H1 (cell line): ENCODE data around the gene TNFRSF14. TPM values are rescaled to one million over a fixed set of nuclear protein-coding genes. Genes with fewer than 3 reads are reported as not detected.

Experiments used
- BACH1 ChIP-seq: IDR thresholded peaks from 2 replicates; pipeline ENCODE4 v1.6.1; 2012; ENCODE audit warnings: low read length, improper control_type of control experiment
- CHD2 ChIP-seq: IDR thresholded peaks from 2 replicates; pipeline ENCODE4 v1.6.1; 2012; ENCODE audit warnings: low read length, improper control_type of control experiment
- CREB1 ChIP-seq: IDR thresholded peaks from 2 replicates; pipeline ENCODE4 v1.6.1; 2012; ENCODE audit warnings: inconsistent platforms
- EZH2 ChIP-seq: fragments of 200-600 bp; sonication (generic); IDR thresholded peaks from 2 replicates; pipeline ENCODE4 v1.7.1; 2012; ENCODE audit warnings: low read depth, mild to moderate bottlenecking, moderate library complexity, low read length, inconsistent platforms; ENCODE audit not compliant: severe bottlenecking
- FOSL1 ChIP-seq: IDR thresholded peaks from 2 replicates; pipeline ENCODE4 v1.6.1; 2011; ENCODE audit warnings: mild to moderate bottlenecking, low read depth, low read length, moderate library complexity; ENCODE audit not compliant: insufficient read depth
- HDAC2 ChIP-seq, 2 experiments: fragments of 300-600 bp in 1 of 2; sonication (generic) in 1 of 2; IDR thresholded peaks; 2 replicates each; pipeline ENCODE4 v1.6.1; 2011 to 2012; ENCODE audit warnings: low read depth in 2 of 2, low read length in 2 of 2, mild to moderate bottlenecking in 2 of 2, moderate library complexity in 2 of 2, borderline replicate concordance in 1 of 2, inconsistent platforms in 1 of 2
- MAFK ChIP-seq: IDR thresholded peaks from 2 replicates; pipeline ENCODE4 v1.6.1; 2012; ENCODE audit warnings: low read depth, mild to moderate bottlenecking, improper control_type of control experiment, low read length
- TAF7 ChIP-seq: optimal IDR thresholded peaks from 2 replicates; pipeline ENCODE3; 2011; ENCODE audit warnings: low read depth, mild to moderate bottlenecking, inconsistent platforms, low read length, moderate library complexity, borderline replicate concordance
- TBP ChIP-seq: IDR thresholded peaks from 2 replicates; pipeline ENCODE4 v1.6.1; 2011; ENCODE audit warnings: low read depth, low read length, improper control_type of control experiment
- polyA plus RNA-seq, 7 experiments: library from polyadenylated mRNA; depleted of rRNA in 3 of 7; stranded (reverse) in 5 of 7; unstranded in 2 of 7; fragments of >200 nt in 5 of 7; fragments of 200-250 nt in 2 of 7; gene quantifications; 1 replicate in 5 of 7; 2 replicates in 1 of 7; 4 replicates in 1 of 7; pipeline versions ENCODE4 v1.2.1 to v1.2.3, GENCODE V29; 2011 to 2013; ENCODE audit warnings: missing spikeins in 2 of 7, mixed read lengths in 2 of 7
- total RNA-seq: library from RNA; stranded (reverse); fragmentation: NEBNext Ultra II Directional; extraction: Animal tissue kit (Norgen Biotek cat#: 25700); gene quantifications from 2 replicates; pipeline ENCODE4 v1.2.1, GENCODE V29; 2021

Gene TNFRSF14
- total and polyA plus RNA-seq, 2 of the 8 experiments (the other 6 are each of a cell fraction or from before 2014, with no cell fraction given): 0.36 to 0.50 TPM

- TF ChIP-seq CREB1: no peak
- TF ChIP-seq BACH1: no peak
- TF ChIP-seq HDAC2 (IDR thresholded peaks at IDR 0.05; ENCODE audit: borderline replicate concordance in 1 of 2, low read depth in 2 of 2, low read length in 2 of 2): no peak
- no peak for TF ChIP-seq TBP
- TF ChIP-seq CHD2: no peak
- no peak for TF ChIP-seq TAF7
- no peak for TF ChIP-seq MAFK
- TF ChIP-seq EZH2: peak; percentile 80
- no peak for TF ChIP-seq FOSL1
These were observed 26.2 kb upstream of the TNFRSF14 start, which contains the start of gene HES5 (continued) for GRCh38 chr1:2529784-2530512.
